Karpas-422 (cell line): ENCODE measurements around the gene PALD1. TPM values are rescaled to one million over a fixed set of nuclear protein-coding genes. Genes with fewer than 3 reads are reported as not detected.
"Not testable (repeated sequence)": the region's sequence is repeated elsewhere in the genome, so short reads cannot be mapped to it uniquely, and the experiment has no call there.

Experiments
- DNase-seq: peaks from one replicate; pipeline ENCODE4 v3.0.0-alpha.2; 2015
- H2AFZ ChIP-seq: fragments of 200-600 bp; sonication (generic); 2 replicates; pipeline ENCODE4 v1.6.1; 2014; ENCODE audit warnings: antibody characterized with exemption, low read length, mixed read lengths
- H3K27ac ChIP-seq: fragments of 200-600 bp; sonication (generic); 2 replicates; pipeline ENCODE4 v1.5.1; 2014; ENCODE audit warnings: mild to moderate bottlenecking, low read length, moderate library complexity
- H3K27me3 ChIP-seq: fragments of 200-600 bp; sonication (generic); 2 replicates; pipeline ENCODE4 v1.6.1; 2014; ENCODE audit warnings: low read length, mixed read lengths
- H3K36me3 ChIP-seq: fragments of 200-600 bp; sonication (generic); 2 replicates; pipeline ENCODE4 v1.6.1; 2014; ENCODE audit warnings: low read length, mixed read lengths; ENCODE audit not compliant: insufficient read depth
- H3K4me1 ChIP-seq: fragments of 200-600 bp; sonication (generic); 2 replicates; pipeline ENCODE4 v1.6.1; 2014; ENCODE audit warnings: mild to moderate bottlenecking, low read length, mixed read lengths
- H3K4me2 ChIP-seq: fragments of 200-600 bp; sonication (generic); 2 replicates; pipeline ENCODE4 v1.6.1; 2014; ENCODE audit warnings: low read length, low read depth, mild to moderate bottlenecking; ENCODE audit not compliant: poor library complexity, severe bottlenecking
- H3K4me3 ChIP-seq: fragments of 200-600 bp; sonication (generic); 2 replicates; pipeline ENCODE4 v1.5.1; 2014; ENCODE audit warnings: mild to moderate bottlenecking, antibody characterized with exemption, low read length, mixed read lengths
- H3K79me2 ChIP-seq: fragments of 200-600 bp; sonication (generic); 2 replicates; pipeline ENCODE4 v1.6.1; 2014; ENCODE audit warnings: mild to moderate bottlenecking, low read length, mixed read lengths
- H3K9ac ChIP-seq: fragments of 200-600 bp; sonication (generic); 2 replicates; pipeline ENCODE4 v1.6.0; 2014; ENCODE audit warnings: low read length
- H3K9me2 ChIP-seq: fragments of 200-600 bp; sonication (generic), shearing (Covaris generic); replicated peaks from 2 replicates; pipeline ENCODE4 v1.6.0; 2014; ENCODE audit warnings: mild to moderate bottlenecking, low read length, moderate library complexity; ENCODE audit not compliant: insufficient read depth
- H3K9me3 ChIP-seq: fragments of 300-700, 200-600 bp; sonication (generic); 2 replicates; pipeline ENCODE4 v1.6.1; 2014; ENCODE audit warnings: low read length, mixed read lengths
- H4K20me1 ChIP-seq: fragments of 200-600 bp; sonication (generic); 2 replicates; pipeline ENCODE4 v1.6.1; 2014; ENCODE audit warnings: mild to moderate bottlenecking, antibody characterized with exemption, low read length, low read depth; ENCODE audit not compliant: insufficient read depth
- total RNA-seq: library from RNA; depleted of rRNA; stranded (reverse); fragments of >200 nt; shearing (Covaris generic); gene quantifications from 2 replicates; pipeline ENCODE4 v1.2.3, GENCODE V29; 2014; ENCODE audit warnings: low replicate concordance

PALD1 gene
- total RNA-seq, 1 experiment from 2014 or later, result 54.7 TPM

DNA sequence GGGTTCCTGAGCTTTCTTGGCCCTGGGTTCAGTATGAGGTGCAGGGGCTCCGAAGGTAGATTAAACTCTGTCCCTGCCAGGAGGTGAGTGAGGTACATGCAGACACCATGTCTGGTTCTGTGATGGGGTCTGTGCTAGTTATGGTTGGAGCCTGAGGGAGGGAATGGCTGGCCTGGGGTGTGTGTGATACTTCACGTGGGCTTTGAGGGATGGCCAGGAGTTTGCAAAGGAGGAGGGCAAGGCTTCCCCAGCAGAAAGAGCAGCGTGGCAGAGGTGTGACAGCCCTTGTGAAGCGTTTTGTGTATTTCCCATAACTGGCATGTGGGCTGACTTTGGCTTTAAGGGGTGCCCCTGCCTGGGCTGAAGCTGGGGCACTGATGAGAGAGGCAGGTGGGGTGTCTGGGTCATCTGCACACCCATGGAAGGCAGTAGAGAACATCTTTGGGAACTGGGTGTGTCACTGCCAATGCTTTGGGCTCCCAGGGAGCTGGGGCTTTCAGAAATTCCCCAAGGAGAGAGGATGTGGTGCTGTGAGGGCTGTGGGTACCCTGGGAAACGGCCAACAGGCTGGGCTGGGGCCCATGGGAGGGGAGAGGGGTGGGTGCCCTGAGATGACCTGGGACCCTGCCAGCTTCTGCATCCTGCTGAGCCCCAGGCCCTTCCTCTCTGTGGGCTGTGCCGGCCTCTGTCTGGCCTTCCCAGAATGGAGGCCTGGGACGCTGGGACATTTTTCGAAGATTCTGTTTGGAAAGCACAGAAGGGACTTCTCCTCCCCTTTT is 4.6 kb downstream of the PALD1 start:
- no peaks in the 10 kb centered on the region for H3K27me3 ChIP-seq
- H3K9me2 ChIP-seq, result no peaks in the 10 kb centered on the region
- H3K79me2 ChIP-seq, result peaks cover 86% of the 10 kb centered on the region
- no peak overlapping the region for H3K27ac ChIP-seq
- no peak overlapping the region for H3K4me3 ChIP-seq
- H3K36me3 ChIP-seq, result peaks cover 22% of the 10 kb centered on the region
- peaks cover 5% of the 10 kb centered on the region; the same call in 1 of the 2 replicates for H4K20me1 ChIP-seq
- H3K9me3 ChIP-seq, result no peaks in the 10 kb centered on the region
- H3K9ac ChIP-seq, result no peak overlapping the region; the same call in 1 of the 2 replicates
- peaks cover 33% of the 10 kb centered on the region for H3K4me1 ChIP-seq
- H3K4me2 ChIP-seq, result no peak overlapping the region
- no peak for DNase-seq
- no peak overlapping the region for H2AFZ ChIP-seq

DNA sequence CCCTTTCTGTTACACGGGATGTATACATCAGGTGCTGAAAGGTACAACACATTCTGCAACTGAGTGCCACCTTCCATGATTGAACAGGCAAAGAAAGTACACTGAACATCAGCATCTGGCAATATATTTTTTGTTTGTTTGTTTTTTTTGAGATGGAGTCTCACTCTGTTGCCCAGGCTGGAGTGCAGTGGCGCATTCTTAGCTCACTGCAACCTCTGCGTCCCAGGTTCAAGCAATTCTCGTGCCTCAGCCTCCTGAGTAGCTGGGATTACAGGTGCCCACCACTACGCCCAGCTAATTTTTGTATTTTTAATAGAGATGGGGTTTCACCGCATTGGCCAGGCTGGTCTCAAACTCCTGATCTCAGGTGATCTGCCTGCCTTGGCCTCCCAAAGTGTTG is 5.3 kb downstream of the PALD1 start:
- H3K27ac ChIP-seq, result not testable (repeated sequence)

DNA sequence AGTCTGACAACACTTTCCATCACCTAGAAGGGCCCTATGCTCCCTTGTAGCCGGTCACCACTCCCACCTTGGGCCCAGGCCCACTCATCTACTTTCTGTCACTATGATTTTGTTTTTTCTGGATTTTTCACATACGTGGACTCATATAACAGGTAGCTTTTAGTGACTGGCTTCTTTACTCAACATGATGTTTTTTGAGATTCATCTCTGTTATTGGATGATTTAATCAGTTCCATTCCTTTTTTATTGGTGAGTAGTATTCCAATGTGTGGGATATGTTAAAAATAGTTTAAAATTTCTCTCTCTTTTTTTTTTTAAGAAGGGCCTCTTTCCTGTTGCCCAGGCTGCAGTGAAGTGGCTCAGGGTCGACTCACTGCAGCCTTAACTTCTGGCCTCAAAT is 9.3 kb downstream of the PALD1 start:
- H3K4me2 ChIP-seq, result no peak overlapping the region

More for the DNA sequence above, 5.3 kb downstream of the PALD1 start:
- H3K36me3 ChIP-seq, result peaks cover 22% of the 10 kb centered on the region
- H3K4me1 ChIP-seq, result peaks cover 37% of the 10 kb centered on the region
- H3K9me2 ChIP-seq, H3K9ac ChIP-seq, H3K4me3 ChIP-seq, H3K4me2 ChIP-seq, H3K27me3 ChIP-seq, H2AFZ ChIP-seq, DNase-seq, H4K20me1 ChIP-seq, H3K9me3 ChIP-seq: not testable (repeated sequence)
- H3K79me2 ChIP-seq, result peaks cover 92% of the 10 kb centered on the region

DNA sequence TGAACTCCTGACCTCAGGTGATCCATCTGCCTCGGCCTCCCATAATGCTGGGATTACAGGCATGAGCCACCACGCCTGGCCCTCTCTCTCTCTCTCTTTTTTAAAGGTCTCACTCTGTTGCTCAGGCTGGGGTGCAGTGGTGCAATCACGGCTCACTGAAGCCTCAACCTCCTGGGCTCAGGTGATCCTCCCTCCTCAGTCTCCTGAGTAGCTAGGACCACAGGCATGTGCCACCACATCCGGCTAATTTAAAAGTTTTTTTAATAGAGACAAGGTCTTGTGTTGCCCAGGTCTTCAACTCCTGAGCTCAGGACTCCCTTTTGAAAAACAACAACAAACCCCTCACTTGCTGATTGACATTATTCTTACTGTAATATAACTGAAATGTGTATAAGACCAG is 11.6 kb downstream of the PALD1 start:
- Histone ChIP-seq H3K9me2 (no peaks in the 10 kb centered on the region), H3K79me2 (peaks cover 82% of the 10 kb centered on the region), H3K4me1 (peaks cover 72% of the 10 kb centered on the region), H3K27me3 (no peaks in the 10 kb centered on the region), H3K4me3 (peak overlapping the region; percentile 38), H3K27ac (peak overlapping the region; percentile 98), H3K9ac (peak overlapping the region; percentile 68), H4K20me1 (no peaks in the 10 kb centered on the region), H3K9me3 (no peaks in the 10 kb centered on the region), H3K4me2 (peak overlapping the region; percentile 97), H3K36me3 (peaks cover 22% of the 10 kb centered on the region), H2AFZ (no peak overlapping the region)
- DNase-seq, result peak; percentile 87

More for the DNA sequence above, 9.3 kb downstream of the PALD1 start:
- Histone ChIP-seq H3K27ac (peak overlapping the region; percentile 98), H3K9me2 (no peaks in the 10 kb centered on the region), H3K79me2 (peaks cover 80% of the 10 kb centered on the region), H3K4me3 (no peak overlapping the region), H3K9me3 (no peaks in the 10 kb centered on the region), H3K9ac (no peak overlapping the region), H3K27me3 (no peaks in the 10 kb centered on the region), H3K36me3 (peaks cover 25% of the 10 kb centered on the region), H3K4me1 (peaks cover 49% of the 10 kb centered on the region), H2AFZ (no peak overlapping the region), H4K20me1 (no peaks in the 10 kb centered on the region)
- DNase-seq, result no peak

DNA sequence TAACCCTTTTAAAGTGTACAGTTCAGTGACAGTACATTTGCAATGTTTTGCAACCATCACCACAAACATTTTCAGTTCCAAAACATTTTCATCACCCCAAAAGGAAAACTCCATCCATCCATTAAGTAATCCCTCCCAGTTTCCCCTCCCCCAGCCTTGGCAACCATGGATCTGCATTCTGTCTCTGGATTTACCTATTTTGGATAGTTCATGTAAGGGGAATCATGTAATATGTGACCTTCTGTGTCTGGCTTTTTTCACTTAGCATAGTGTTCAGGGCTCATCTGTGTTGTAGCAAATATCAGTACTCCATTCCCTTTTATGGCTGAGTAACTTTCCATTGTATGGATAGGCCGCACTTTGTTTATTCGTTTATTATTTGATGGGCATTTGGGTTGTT is 13.0 kb downstream of the PALD1 start:
- no peaks in the 10 kb centered on the region for H4K20me1 ChIP-seq
- DNase-seq, result no peak
- no peaks in the 10 kb centered on the region for H3K9me3 ChIP-seq
- peaks cover 86% of the 10 kb centered on the region for H3K4me1 ChIP-seq
- H3K9me2 ChIP-seq, result no peaks in the 10 kb centered on the region
- peak overlapping the region; percentile 67 for H3K9ac ChIP-seq
- no peak overlapping the region for H2AFZ ChIP-seq
- H3K27ac ChIP-seq, result peak overlapping the region; percentile 98
- H3K4me3 ChIP-seq, result peak overlapping the region; percentile 37
- H3K4me2 ChIP-seq, result peak overlapping the region; percentile 97
- H3K36me3 ChIP-seq, result peaks cover 18% of the 10 kb centered on the region
- peaks cover 84% of the 10 kb centered on the region for H3K79me2 ChIP-seq
- no peaks in the 10 kb centered on the region for H3K27me3 ChIP-seq

DNA sequence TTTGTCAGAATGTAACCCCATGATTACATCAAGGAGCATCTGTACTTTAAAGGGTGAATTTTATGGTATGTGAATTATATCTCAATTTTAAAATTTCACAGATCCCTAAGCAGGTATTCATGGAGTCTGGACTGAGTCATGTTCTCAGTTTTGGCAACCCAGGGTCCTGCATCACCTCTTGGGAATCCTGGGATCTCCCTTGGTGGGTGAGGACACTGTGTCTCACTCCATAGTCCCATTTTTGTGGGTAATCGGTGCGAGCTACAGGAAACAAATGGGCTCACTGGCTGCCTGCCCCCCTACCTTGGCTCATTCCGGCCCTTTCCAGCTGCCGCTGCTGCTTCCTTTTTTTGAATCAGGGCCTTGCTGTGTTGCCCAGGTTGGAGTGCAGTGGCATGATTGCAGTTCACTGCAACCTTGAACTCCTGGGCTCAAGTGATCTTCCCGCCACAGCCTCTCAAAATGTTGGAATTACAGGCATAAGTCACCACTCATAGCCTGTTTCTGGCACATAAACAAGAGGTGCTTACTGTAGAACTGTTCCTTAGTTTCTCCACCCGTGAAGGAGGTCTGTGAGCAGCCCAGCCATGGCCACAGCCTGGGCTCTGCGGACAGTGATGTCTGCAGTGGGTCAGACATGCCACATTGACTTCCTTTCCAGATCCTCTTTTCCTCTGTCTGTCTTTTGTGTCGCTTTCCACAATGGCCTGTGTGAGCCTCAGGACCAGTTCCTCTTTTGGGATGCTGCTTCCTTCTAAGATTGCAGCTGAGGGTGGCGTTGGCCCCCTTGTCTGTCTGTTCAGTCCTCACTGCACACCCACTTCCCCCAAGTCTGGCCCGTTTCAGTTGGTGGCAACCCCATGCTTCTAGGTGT is 14.5 kb downstream of the PALD1 start:
- Histone ChIP-seq H2AFZ (no peak overlapping the region), H3K9me2 (no peaks in the 10 kb centered on the region), H3K4me2 (peak overlapping the region; percentile 97), H3K9ac (peak overlapping the region; percentile 89), H3K9me3 (no peaks in the 10 kb centered on the region), H3K4me3 (peak overlapping the region; percentile 74), H3K27me3 (no peaks in the 10 kb centered on the region), H3K79me2 (peaks cover 87% of the 10 kb centered on the region), H3K36me3 (peaks cover 10% of the 10 kb centered on the region), H3K4me1 (peaks cover 98% of the 10 kb centered on the region), H3K27ac (peak overlapping the region; percentile 98), H4K20me1 (no peaks in the 10 kb centered on the region)
- DNase-seq, result peak; percentile 89

DNA sequence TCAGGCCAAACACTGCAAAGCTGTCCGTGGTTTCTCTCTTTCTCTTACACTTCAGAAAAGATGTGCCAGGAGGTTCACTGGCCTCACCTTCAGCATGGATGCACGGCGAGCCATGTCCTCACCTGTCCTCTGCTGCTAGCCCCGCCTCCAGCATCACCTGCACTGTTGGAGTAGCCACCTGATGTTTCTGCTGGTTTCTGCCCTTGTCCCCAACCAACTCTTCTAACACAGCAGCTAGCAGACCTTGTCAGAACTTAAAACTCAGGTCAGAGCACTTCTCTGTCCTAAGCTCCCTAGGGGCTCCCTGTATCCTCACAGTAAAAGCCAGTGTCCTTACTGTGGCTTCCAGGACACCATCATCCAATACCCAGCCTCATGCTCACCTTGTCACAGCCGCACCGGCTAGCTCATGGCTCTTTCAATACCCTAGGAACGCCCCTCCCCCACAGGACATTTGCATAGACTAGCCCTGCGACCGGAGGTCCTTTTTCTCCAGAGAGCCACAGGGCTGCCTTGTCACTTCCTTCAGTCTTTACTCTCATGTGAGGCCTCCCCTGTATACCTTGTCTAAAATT is 15.2 kb downstream of the PALD1 start:
- Histone ChIP-seq H2AFZ (no peak overlapping the region), H3K4me3 (peak overlapping the region; percentile 74)

DNA sequence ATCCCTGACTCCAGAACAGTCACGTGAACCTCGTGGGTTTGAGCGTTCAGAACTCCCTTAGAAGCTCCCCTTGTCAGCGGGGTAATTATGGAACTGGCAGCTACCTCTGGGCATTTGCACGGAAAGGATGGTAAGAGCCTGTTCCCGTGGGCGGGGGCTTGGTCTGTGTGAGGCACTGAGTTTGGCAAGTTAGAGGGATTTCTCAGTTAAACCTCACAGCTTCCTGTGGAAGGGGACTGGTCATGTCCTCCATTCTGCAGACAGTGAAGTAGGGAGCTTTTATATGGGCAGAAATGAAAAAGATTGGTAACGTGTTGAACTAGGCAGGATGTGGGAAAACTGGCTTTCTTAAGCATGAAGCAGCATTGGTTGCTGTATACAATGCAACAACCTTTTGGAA is 16.0 kb downstream of the PALD1 start:
- peaks cover 98% of the 10 kb centered on the region for H3K4me1 ChIP-seq
- H3K4me3 ChIP-seq, result peak overlapping the region; percentile 74
- peak overlapping the region; percentile 89 for H3K9ac ChIP-seq
- H3K9me3 ChIP-seq, result no peaks in the 10 kb centered on the region
- H2AFZ ChIP-seq, result no peak overlapping the region
- H3K4me2 ChIP-seq, result peak overlapping the region; percentile 97
- peaks cover 87% of the 10 kb centered on the region for H3K79me2 ChIP-seq
- peak overlapping the region; percentile 98 for H3K27ac ChIP-seq
- H3K36me3 ChIP-seq, result peaks cover 10% of the 10 kb centered on the region
- no peaks in the 10 kb centered on the region for H3K27me3 ChIP-seq
- peaks cover 4% of the 10 kb centered on the region; the same call in 1 of the 2 replicates for H4K20me1 ChIP-seq
- H3K9me2 ChIP-seq, result no peaks in the 10 kb centered on the region
- DNase-seq, result peak; percentile 58

More for the DNA sequence above, 15.2 kb downstream of the PALD1 start:
- H3K4me1 ChIP-seq, result peaks cover 98% of the 10 kb centered on the region
- H3K79me2 ChIP-seq, result peaks cover 87% of the 10 kb centered on the region
- peaks cover 10% of the 10 kb centered on the region for H3K36me3 ChIP-seq
- DNase-seq, result peak; percentile 99
- H3K27ac ChIP-seq, result peak overlapping the region; percentile 98
- no peaks in the 10 kb centered on the region for H3K9me2 ChIP-seq
- no peaks in the 10 kb centered on the region for H3K9me3 ChIP-seq
- peak overlapping the region; percentile 89 for H3K9ac ChIP-seq
- no peaks in the 10 kb centered on the region for H3K27me3 ChIP-seq
- H3K4me2 ChIP-seq, result peak overlapping the region; percentile 97
- peaks cover 2% of the 10 kb centered on the region; the same call in 1 of the 2 replicates for H4K20me1 ChIP-seq
